SK-N-SH (cell line): ENCODE results near the gene BABAM1. TPM values are rescaled to one million over a fixed set of nuclear protein-coding genes. Genes with fewer than 3 reads are reported as not detected.

Experiments
- CTCF ChIA-PET: fragments of 300-600, 350-600 bp; formaldehyde crosslinking; extraction: SDS; loops from one replicate; lab custom pipeline; 2021; lab: Yijun Ruan, JAX
- POLR2A ChIA-PET: fragments of 350-600 bp; sonication (Branson Sonifier 250); formaldehyde crosslinking; extraction: SDS; loops from one replicate; lab custom pipeline; 2020; ENCODE audit warnings: antibody characterized with exemption, inconsistent platforms; lab: Yijun Ruan, JAX
- DNase-seq: peaks from one replicate; pipeline ENCODE4 v3.0.0; 2012
- H2AFZ ChIP-seq: fragments of 200-600 bp; sonication (generic); 2 replicates; pipeline ENCODE4 v1.8.1; 2016; ENCODE audit warnings: antibody characterized with exemption, mild to moderate bottlenecking, low read depth
- H3F3A ChIP-seq: fragments of 200-600 bp; sonication (generic); replicated peaks from 2 replicates; pipeline ENCODE3; 2016; ENCODE audit warnings: antibody characterized with exemption, mild to moderate bottlenecking; ENCODE audit not compliant: insufficient read depth
- H3K27ac ChIP-seq, 2 experiments: fragments of 200-500 bp in 1 of 2; fragments of 200-600 bp in 1 of 2; sonication (Bioruptor generic) in 1 of 2; sonication (generic), shearing (Covaris generic) in 1 of 2; 2 replicates each; pipeline versions ENCODE4 v1.5.1 to v1.6.1; 2014 to 2016; ENCODE audit warnings: low read depth in 2 of 2, inconsistent platforms in 1 of 2, low read length in 1 of 2, mild to moderate bottlenecking in 1 of 2, mixed read lengths in 1 of 2
- H3K27me3 ChIP-seq: fragments of 200-600 bp; sonication (generic), shearing (Covaris generic); 2 replicates; pipeline ENCODE4 v1.6.1; 2016; ENCODE audit warnings: mixed run types; ENCODE audit not compliant: insufficient read depth
- H3K36me3 ChIP-seq, 2 experiments: fragments of 200-500 bp in 1 of 2; fragments of 200-600 bp in 1 of 2; sonication (Bioruptor generic) in 1 of 2; sonication (generic) in 1 of 2; replicated peaks in 1 of 2; 2 replicates each; pipeline versions ENCODE3 to v1.5.1; 2014 to 2016; ENCODE audit warnings: low read length in 1 of 2, mild to moderate bottlenecking in 1 of 2; ENCODE audit not compliant: insufficient read depth in 2 of 2, control insufficient read depth in 1 of 2
- H3K4me1 ChIP-seq, 2 experiments: fragments of 200-500 bp in 1 of 2; fragments of 200-600 bp in 1 of 2; sonication (Bioruptor generic) in 1 of 2; sonication (generic), shearing (Covaris generic) in 1 of 2; 2 replicates each; pipeline versions ENCODE4 v1.5.1 to v1.6.1; 2014 to 2016; ENCODE audit warnings: low read depth in 1 of 2, low read length in 1 of 2, mixed run types in 1 of 2; ENCODE audit not compliant: insufficient read depth in 2 of 2, control insufficient read depth in 1 of 2
- H3K4me2 ChIP-seq: fragments of 200-600 bp; sonication (generic), shearing (Covaris generic); 2 replicates; pipeline ENCODE4 v1.6.1; 2017; ENCODE audit warnings: mixed run types
- H3K4me3 ChIP-seq, 2 experiments: fragments of 200-500 bp in 1 of 2; fragments of 200-600 bp in 1 of 2; sonication (Bioruptor generic) in 1 of 2; sonication (generic), shearing (Covaris generic) in 1 of 2; 2 replicates each; pipeline versions ENCODE4 v1.5.1 to v1.8.1; 2014 to 2016; ENCODE audit warnings: low read depth in 2 of 2, inconsistent platforms in 1 of 2, low read length in 1 of 2, mild to moderate bottlenecking in 1 of 2, mixed read lengths in 1 of 2, moderate library complexity in 1 of 2
- H3K79me2 ChIP-seq: fragments of 200-600 bp; sonication (generic); 2 replicates; pipeline ENCODE4 v1.8.1; 2017; ENCODE audit warnings: mild to moderate bottlenecking; ENCODE audit not compliant: insufficient read depth
- H3K9ac ChIP-seq: fragments of 200-600 bp; sonication (generic); 2 replicates; pipeline ENCODE4 v1.6.1; 2017; ENCODE audit warnings: mixed run types
- H3K9me2 ChIP-seq: fragments of 200-600 bp; sonication (generic); 2 replicates; pipeline ENCODE4 v1.6.1; 2017; ENCODE audit warnings: mixed run types
- H3K9me3 ChIP-seq: fragments of 200-600 bp; sonication (generic); 2 replicates; pipeline ENCODE4 v1.6.1; 2017; ENCODE audit warnings: mixed run types, mild to moderate bottlenecking, moderate library complexity
- H4K20me1 ChIP-seq: fragments of 200-600 bp; sonication (generic); 2 replicates; pipeline ENCODE4 v1.6.1; 2017; ENCODE audit warnings: mild to moderate bottlenecking, mixed run types; ENCODE audit not compliant: insufficient read depth
- CHD2 ChIP-seq: fragments of 150-350 bp; IDR thresholded peaks from 2 replicates; pipeline ENCODE4 v1.6.1; 2018; ENCODE audit warnings: low read length; ENCODE audit not compliant: partially characterized antibody
- CTCF ChIP-seq: fragments of 200-600 bp; sonication (generic); IDR thresholded peaks from 2 replicates; pipeline ENCODE4 v1.6.1; 2017; ENCODE audit warnings: antibody characterized with exemption, mild to moderate bottlenecking, moderate library complexity
- ELF1 ChIP-seq: IDR thresholded peaks from 2 replicates; pipeline ENCODE4 v1.4.0; 2012
- EZH2phosphoT487 ChIP-seq: fragments of 200-600 bp; sonication (generic); IDR thresholded peaks from 2 replicates; pipeline ENCODE4 v1.6.1; 2017; ENCODE audit warnings: low read depth, mixed run types, mild to moderate bottlenecking, antibody characterized with exemption, moderate library complexity, borderline replicate concordance
- FOSL2 ChIP-seq: IDR thresholded peaks from 2 replicates; pipeline ENCODE4 v1.4.0; 2012; ENCODE audit warnings: low read depth, mild to moderate bottlenecking, moderate library complexity, borderline replicate concordance
- FOXJ3 ChIP-seq: sonication (generic); formaldehyde crosslinking; IDR thresholded peaks from 2 replicates; pipeline ENCODE4 v1.5.1; 2020; ENCODE audit warnings: mild to moderate bottlenecking, missing genetic modification reagents
- FOXM1 ChIP-seq: IDR thresholded peaks from 2 replicates; pipeline ENCODE4 v1.4.0; 2012; ENCODE audit warnings: low read depth, mild to moderate bottlenecking
- GATA2 ChIP-seq: sonication (generic); formaldehyde crosslinking; IDR thresholded peaks from 2 replicates; pipeline ENCODE4 v1.5.0; 2020; ENCODE audit warnings: mild to moderate bottlenecking, missing genetic modification reagents
- JUND ChIP-seq: IDR thresholded peaks from 2 replicates; pipeline ENCODE4 v1.4.0; 2012
- MEF2A ChIP-seq: IDR thresholded peaks from 2 replicates; pipeline ENCODE4 v1.4.0; 2012; ENCODE audit warnings: low read depth, borderline replicate concordance
- POLR2AphosphoS5 ChIP-seq: IDR thresholded peaks from 2 replicates; pipeline ENCODE4 v1.6.1; 2012; ENCODE audit warnings: low read depth, low read length
- SIN3A ChIP-seq: IDR thresholded peaks from 2 replicates; pipeline ENCODE4 v1.6.1; 2012; ENCODE audit warnings: low read depth, mild to moderate bottlenecking, low read length, moderate library complexity, borderline replicate concordance
- TAF1 ChIP-seq: IDR thresholded peaks from 2 replicates; pipeline ENCODE4 v1.6.1; 2012; ENCODE audit warnings: low read depth, mild to moderate bottlenecking, low read length, moderate library complexity, borderline replicate concordance
- TCF12 ChIP-seq: IDR thresholded peaks from 2 replicates; pipeline ENCODE4 v1.4.0; 2012
- USF1 ChIP-seq: IDR thresholded peaks from 2 replicates; pipeline ENCODE4 v1.4.0; 2012; ENCODE audit warnings: low read depth, borderline replicate concordance
- USF2 ChIP-seq: fragments of 150-350 bp; IDR thresholded peaks from 2 replicates; pipeline ENCODE4 v1.6.1; 2017; ENCODE audit warnings: antibody characterized with exemption, low read length, low read depth, borderline replicate concordance
- YY1 ChIP-seq: IDR thresholded peaks from 2 replicates; pipeline ENCODE4 v1.4.0; 2012; ENCODE audit warnings: low read depth, mild to moderate bottlenecking
- WGBS: methylation state at CpG from one replicate; pipeline ENCODE4 v1.1.6; 2017; ENCODE audit warnings: low lambda C conversion rate; 5-methylcytosine and 5-hydroxymethylcytosine counted together
- polyA plus RNA-seq, 3 experiments: library from polyadenylated mRNA; depleted of rRNA; stranded (reverse); fragments of >200 nt; gene quantifications; 2 replicates each; pipeline ENCODE4 v1.2.3, GENCODE V29; 2012
- TF ChIP-seq, protein P1 (sequence below): IDR thresholded peaks from 2 replicates; pipeline ENCODE4 v1.4.0; 2012; ENCODE audit warnings: low read depth, borderline replicate concordance
- TF ChIP-seq, protein P2 (sequence below): fragments of 150-350 bp; IDR thresholded peaks from 2 replicates; pipeline ENCODE4 v1.6.1; 2016; ENCODE audit warnings: mild to moderate bottlenecking, low read depth, low read length

Gene BABAM1
- polyA plus RNA-seq, 1 of the 3 experiments (the other 2 are of a cell fraction): 192 TPM

DNA sequence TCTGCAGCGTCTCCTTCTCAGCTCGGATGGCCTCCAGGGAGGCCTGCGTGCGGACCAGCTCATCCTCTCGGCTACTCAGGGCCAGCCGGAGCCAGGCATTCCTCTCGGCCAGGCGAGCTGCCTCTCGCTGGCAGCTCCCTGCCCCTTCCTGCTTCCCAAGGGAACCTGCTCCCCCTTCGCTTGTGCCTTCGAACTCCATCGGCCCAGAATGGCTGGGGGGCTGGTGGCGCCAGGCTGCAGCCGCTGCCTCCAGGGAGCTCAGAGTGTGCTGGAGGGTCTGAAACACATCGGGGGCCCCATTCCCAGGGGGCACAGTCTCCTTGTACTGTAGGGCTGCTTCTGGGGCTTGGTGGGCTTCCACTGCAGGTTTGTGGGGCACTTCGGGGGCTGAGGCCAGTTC lies 4.7 kb upstream of the BABAM1 start:
- Histone ChIP-seq H3K9ac (no peak overlapping the region), H3K9me2 (no peaks in the 10 kb centered on the region), H3K4me1 (no peaks in the 10 kb centered on the region), H3K4me3 (no peak overlapping the region), H3K27me3 (no peaks in the 10 kb centered on the region), H3K9me3 (peaks cover 9% of the 10 kb centered on the region; the same call in 1 of the 2 replicates), H3K27ac (no peak overlapping the region), H3K4me2 (no peak overlapping the region), H2AFZ (no peak overlapping the region), H3F3A (peaks cover 4% of the 10 kb centered on the region), H3K36me3 (no peaks in the 10 kb centered on the region), H3K79me2 (peaks cover 2% of the 10 kb centered on the region; the same call in 1 of the 2 replicates), H4K20me1 (no peaks in the 10 kb centered on the region)
- POLR2A ChIA-PET: interaction anchor here (0.6 kb wide), 1 partner anchor 17 kb away, joined by 5 read pairs; the partner anchor contains the start of gene NR2F6
- TF ChIP-seq FOSL2: no peak
- no peak for TF ChIP-seq GATA2 (CRISPR knock-in tag)
- no peak for TF ChIP-seq CTCF
- no peak for TF ChIP-seq CHD2
- TF ChIP-seq USF1: no peak
- no peak for TF ChIP-seq FOXJ3
- TF ChIP-seq, protein P1, sequence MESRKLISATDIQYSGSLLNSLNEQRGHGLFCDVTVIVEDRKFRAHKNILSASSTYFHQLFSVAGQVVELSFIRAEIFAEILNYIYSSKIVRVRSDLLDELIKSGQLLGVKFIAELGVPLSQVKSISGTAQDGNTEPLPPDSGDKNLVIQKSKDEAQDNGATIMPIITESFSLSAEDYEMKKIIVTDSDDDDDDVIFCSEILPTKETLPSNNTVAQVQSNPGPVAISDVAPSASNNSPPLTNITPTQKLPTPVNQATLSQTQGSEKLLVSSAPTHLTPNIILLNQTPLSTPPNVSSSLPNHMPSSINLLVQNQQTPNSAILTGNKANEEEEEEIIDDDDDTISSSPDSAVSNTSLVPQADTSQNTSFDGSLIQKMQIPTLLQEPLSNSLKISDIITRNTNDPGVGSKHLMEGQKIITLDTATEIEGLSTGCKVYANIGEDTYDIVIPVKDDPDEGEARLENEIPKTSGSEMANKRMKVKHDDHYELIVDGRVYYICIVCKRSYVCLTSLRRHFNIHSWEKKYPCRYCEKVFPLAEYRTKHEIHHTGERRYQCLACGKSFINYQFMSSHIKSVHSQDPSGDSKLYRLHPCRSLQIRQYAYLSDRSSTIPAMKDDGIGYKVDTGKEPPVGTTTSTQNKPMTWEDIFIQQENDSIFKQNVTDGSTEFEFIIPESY: no peak
- no peak for TF ChIP-seq YY1
- no peak for TF ChIP-seq SIN3A
- no peak for TF ChIP-seq TAF1
- TF ChIP-seq, protein P2, sequence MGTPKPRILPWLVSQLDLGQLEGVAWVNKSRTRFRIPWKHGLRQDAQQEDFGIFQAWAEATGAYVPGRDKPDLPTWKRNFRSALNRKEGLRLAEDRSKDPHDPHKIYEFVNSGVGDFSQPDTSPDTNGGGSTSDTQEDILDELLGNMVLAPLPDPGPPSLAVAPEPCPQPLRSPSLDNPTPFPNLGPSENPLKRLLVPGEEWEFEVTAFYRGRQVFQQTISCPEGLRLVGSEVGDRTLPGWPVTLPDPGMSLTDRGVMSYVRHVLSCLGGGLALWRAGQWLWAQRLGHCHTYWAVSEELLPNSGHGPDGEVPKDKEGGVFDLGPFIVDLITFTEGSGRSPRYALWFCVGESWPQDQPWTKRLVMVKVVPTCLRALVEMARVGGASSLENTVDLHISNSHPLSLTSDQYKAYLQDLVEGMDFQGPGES: no peak
- TF ChIP-seq MEF2A: no peak
- no peak for TF ChIP-seq JUND
- TF ChIP-seq FOXM1: no peak
- no peak for TF ChIP-seq POLR2AphosphoS5
- TF ChIP-seq USF2: no peak
- no peak for TF ChIP-seq EZH2phosphoT487
- no peak for TF ChIP-seq ELF1
- TF ChIP-seq TCF12: no peak
- no peak for DNase-seq
- CTCF ChIA-PET: interaction anchor here (1.3 to 1.5 kb wide), 2 partner anchors 20 to 42 kb away, joined by 3 read pairs; no protein-coding TSS in a partner anchor
- 96% methylated on average over 3 of the region's 16 CpGs for WGBS
